Fibroblast of villous mesenchyme (primary cell): ENCODE results near the gene AUTS2. TPM values are rescaled to one million over a fixed set of nuclear protein-coding genes. Genes with fewer than 3 reads are reported as not detected.

Experiments used
- DNase-seq: peaks from one replicate; pipeline ENCODE4 v3.0.0-alpha.2; 2010; ENCODE audit warnings: low read depth
- H3K4me3 ChIP-seq: 2 replicates; pipeline ENCODE4 v1.5.1; 2011; ENCODE audit warnings: low read depth, mild to moderate bottlenecking, low read length
- CTCF ChIP-seq: IDR thresholded peaks from 2 replicates; pipeline ENCODE4 v1.5.1; 2012; ENCODE audit warnings: low read depth, mild to moderate bottlenecking, low read length; ENCODE audit not compliant: insufficient read depth
- total RNA-seq: library from RNA; depleted of rRNA; stranded (reverse); fragments of >200 nt; gene quantifications from 2 replicates; pipeline ENCODE4 v1.2.3, GENCODE V29; 2012

AUTS2 gene
- total RNA-seq, 1 donor: 3.9 TPM

- no peak for DNase-seq
- TF ChIP-seq CTCF: no peak
Observed at GRCh38 chr7:70776627-70777101, 1178.4 kb downstream of the AUTS2 start.

GRCh38 chr7:70777251-70777650 is 1179.0 kb downstream of the AUTS2 start:
- H3K4me3 ChIP-seq: no peak overlapping the region
- DNase-seq: no peak
- TF ChIP-seq CTCF: no peak

More at GRCh38 chr7:70776627-70777101, 1178.4 kb downstream of the AUTS2 start:
- no peak overlapping the region for H3K4me3 ChIP-seq

- no peak for DNase-seq
- no peak for TF ChIP-seq CTCF
Observed at GRCh38 chr7:70778585-70778984, 1180.3 kb downstream of the AUTS2 start.

GRCh38 chr7:70779321-70779720 is 1181.0 kb downstream of the AUTS2 start:
- TF ChIP-seq CTCF: no peak
- no peak for DNase-seq
- H3K4me3 ChIP-seq: no peak overlapping the region

More at GRCh38 chr7:70778585-70778984, 1180.3 kb downstream of the AUTS2 start:
- no peak overlapping the region for H3K4me3 ChIP-seq

- no peak for DNase-seq
- no peak for TF ChIP-seq CTCF
- no peak overlapping the region for H3K4me3 ChIP-seq
Observed at GRCh38 chr7:70781922-70782311, 1183.6 kb downstream of the AUTS2 start.

GRCh38 chr7:70782796-70783195 is 1184.5 kb downstream of the AUTS2 start:
- TF ChIP-seq CTCF: no peak
- H3K4me3 ChIP-seq: no peak overlapping the region
- no peak for DNase-seq

GRCh38 chr7:70785427-70785826 is 1187.2 kb downstream of the AUTS2 start:
- DNase-seq: no peak
- no peak overlapping the region for H3K4me3 ChIP-seq
- TF ChIP-seq CTCF: no peak
